Measurements from ENCODE around the gene SLC66A2. TPM values are rescaled to one million over a fixed set of nuclear protein-coding genes. Genes with fewer than 3 reads are reported as not detected.

The SLC66A2 gene
- total and polyA plus RNA-seq, 10 of the 15 experiments (the other 5 are each of a cell fraction or from before 2014, with no cell fraction given) = 0.69 to 42.5 (median 14.8) TPM

GRCh38 chr18:79884294-79884962, 67.0 kb downstream of the SLC66A2 start:
- ChIA-PET RAD21 (ENCODE audit: unreplicated experiment) (interaction anchor here (0.7 kb wide), 1 partner anchor 212 kb away, joined by 3 read pairs; no protein-coding TSS in a partner anchor), POLR2A (no interaction called here), CTCF (no interaction called here), SMC1A (ENCODE audit: uncharacterized antibody, unreplicated experiment) (no interaction called here)
- H3K4me3 ChIP-seq = no peak overlapping the region
- no peak for DNase-seq (ENCODE audit: low read depth, low spot score)
- H3K9me3 ChIP-seq (replicated peaks; ENCODE audit: control insufficient read depth, insufficient read depth, low read length) = peaks cover 6% of the 10 kb centered on the region; the same call in 2 of the 3 replicates
- no peaks in the 10 kb centered on the region for H3K36me3 ChIP-seq (ENCODE audit: control insufficient read depth in 2 of 2, insufficient read depth in 2 of 2, low read length in 1 of 2)
- no TSS peak for BruUV-seq (replicated peaks)
- H3K4me2 ChIP-seq (ENCODE audit: control insufficient read depth, insufficient read depth) = no peak overlapping the region
- 52% methylated on average over 25 of the region's 29 CpGs for WGBS (ENCODE audit: insufficient coverage, insufficient replicate concordance, low lambda C conversion rate, missing lambda C conversion rate)
- no peak overlapping the region for H3K9ac ChIP-seq (ENCODE audit: control insufficient read depth, insufficient read depth, low read length)
- no peak overlapping the region for H3K27ac ChIP-seq (ENCODE audit: control insufficient read depth, insufficient read depth)
- TF ChIP-seq IKZF1 (conservative IDR thresholded peaks at IDR 0.05) = no peak
- TF ChIP-seq SMC3 (IDR thresholded peaks at IDR 0.05; ENCODE audit: borderline replicate concordance, low read length) = no peak
- no peak for TF ChIP-seq GATAD2B (conservative IDR thresholded peaks at IDR 0.05; ENCODE audit: low read depth)
- TF ChIP-seq PAX5 (IDR thresholded peaks at IDR 0.05; ENCODE audit: borderline replicate concordance, low read depth, low read length) = no peak
- TF ChIP-seq CUX1 (IDR thresholded peaks at IDR 0.05; ENCODE audit: insufficient replicate concordance, low read depth, low read length) = no peak
- ATAC-seq = no peak
- no peak for FAIRE-seq
- no peaks in the 10 kb centered on the region for H4K20me1 ChIP-seq (ENCODE audit: control insufficient read depth, insufficient read depth)
- H2AFZ ChIP-seq (ENCODE audit: control insufficient read depth, low read depth, low read length) = no peak overlapping the region
- intact Hi-C loops (cut with micrococcal nuclease; ENCODE audit: unreplicated experiment) (no loop called here), in situ Hi-C loops (cut with MboI) (no loop called here)
- H3K27me3 ChIP-seq (replicated peaks in 1 of 2; ENCODE audit: control insufficient read depth in 2 of 2, insufficient read depth in 2 of 2, low read length in 1 of 2) = no peaks in the 10 kb centered on the region
- H3K79me2 ChIP-seq (ENCODE audit: control insufficient read depth, insufficient read depth, low read length) = no peaks in the 10 kb centered on the region
- no peaks in the 10 kb centered on the region for H3K4me1 ChIP-seq (ENCODE audit: control insufficient read depth, insufficient read depth, low read length)

All from GM12878 (cell line).